NCI-H748 (cell line): ENCODE data around the gene LMTK2.
"Not testable (repeated sequence)": the region's sequence is repeated elsewhere in the genome, so short reads cannot be mapped to it uniquely, and the experiment has no call there.

Experiments used
- DNase-seq: peaks from one replicate; lab custom pipeline; 2025; ENCODE audit not compliant: unreplicated experiment; lab: John Stamatoyannopoulos, UW

Gene LMTK2

GRCh38 chr7:98216941-98217622 is 110.4 kb downstream of the LMTK2 start:
- DNase-seq: no peak

- DNase-seq: peak; percentile 20
These were observed 111.2 kb downstream of the LMTK2 start for GRCh38 chr7:98217623-98218582.

GRCh38 chr7:98219382-98219781 is 112.7 kb downstream of the LMTK2 start:
- DNase-seq: not testable (repeated sequence)

GRCh38 chr7:98221611-98222532 is 115.2 kb downstream of the LMTK2 start:
- DNase-seq: no peak

DNA sequence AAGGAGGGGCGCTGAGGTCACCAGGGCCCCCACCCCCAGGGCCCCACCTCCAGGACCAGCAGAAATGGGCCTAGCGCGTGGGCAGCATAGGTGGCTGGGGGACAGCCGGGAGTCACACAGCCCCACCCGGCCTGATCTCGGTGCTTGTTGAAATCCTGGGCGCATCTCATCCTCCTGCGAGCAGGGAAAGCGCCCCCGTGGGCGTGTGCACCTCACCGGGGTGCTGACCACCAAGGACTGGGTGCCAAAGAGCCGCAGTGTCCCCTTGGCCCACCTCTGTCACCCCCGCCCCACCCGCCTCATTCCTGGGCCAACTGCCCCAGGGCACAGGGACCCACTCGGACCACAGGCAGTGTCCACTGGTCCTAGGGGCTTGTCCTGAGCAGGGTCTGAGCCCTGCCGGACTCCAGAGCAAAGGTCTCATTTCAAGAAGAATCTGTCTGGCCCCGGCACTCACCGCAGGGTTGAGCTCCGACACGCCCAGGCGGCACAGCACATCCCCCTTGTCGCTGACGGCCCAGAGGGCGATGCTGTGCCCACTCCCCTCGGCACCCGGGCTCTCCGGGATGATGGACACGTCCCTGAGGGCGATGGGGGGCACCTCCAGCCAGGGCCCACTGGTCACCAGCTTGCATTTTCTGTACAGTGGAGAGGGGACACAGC is 116.0 kb downstream of the LMTK2 start:
- no peak for DNase-seq

- no peak for DNase-seq
These were observed 116.8 kb downstream of the LMTK2 start for GRCh38 chr7:98223351-98223897.

DNA sequence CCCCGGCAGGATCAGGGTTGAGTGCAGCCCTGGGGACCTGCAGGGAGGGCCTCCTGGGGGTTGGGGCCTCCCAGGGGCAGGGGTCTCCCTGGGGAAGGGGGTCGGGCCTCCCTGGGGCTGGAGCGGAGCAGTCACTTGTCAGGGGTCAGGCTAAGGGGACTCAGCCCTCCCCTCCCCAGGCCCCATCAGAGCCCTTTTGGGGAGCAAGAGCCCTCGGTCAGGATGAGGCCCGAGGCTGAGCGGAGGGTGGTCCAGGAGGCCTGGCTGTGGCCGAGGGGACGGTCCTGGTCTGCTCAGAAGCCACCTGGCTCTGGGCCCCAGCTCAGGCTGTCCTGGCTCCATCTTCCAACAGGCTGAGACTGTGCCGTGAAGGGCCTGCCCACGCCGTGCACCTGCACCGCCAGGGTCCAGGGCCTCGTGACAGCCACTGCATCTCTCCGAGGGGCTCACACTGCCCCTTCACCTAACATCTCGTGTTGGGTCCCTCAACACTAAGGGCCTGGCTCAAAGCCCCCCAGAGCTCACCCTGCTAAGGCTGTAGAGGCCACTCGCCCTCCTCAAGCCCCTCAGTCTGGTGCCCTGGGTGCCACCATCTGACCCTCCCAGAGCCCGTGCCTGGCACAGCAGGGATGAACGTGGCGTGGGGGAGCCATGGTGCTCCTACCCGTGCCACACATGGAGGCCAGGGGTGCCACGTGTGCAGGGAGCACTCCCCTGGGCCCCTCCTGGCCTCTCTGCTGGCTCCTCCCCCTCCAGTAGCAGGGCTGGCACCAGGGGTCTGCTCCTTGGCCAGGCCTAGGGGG is 117.4 kb downstream of the LMTK2 start:
- no peak for DNase-seq

- DNase-seq: no peak
These were observed 118.1 kb downstream of the LMTK2 start for GRCh38 chr7:98224701-98225181.

DNA sequence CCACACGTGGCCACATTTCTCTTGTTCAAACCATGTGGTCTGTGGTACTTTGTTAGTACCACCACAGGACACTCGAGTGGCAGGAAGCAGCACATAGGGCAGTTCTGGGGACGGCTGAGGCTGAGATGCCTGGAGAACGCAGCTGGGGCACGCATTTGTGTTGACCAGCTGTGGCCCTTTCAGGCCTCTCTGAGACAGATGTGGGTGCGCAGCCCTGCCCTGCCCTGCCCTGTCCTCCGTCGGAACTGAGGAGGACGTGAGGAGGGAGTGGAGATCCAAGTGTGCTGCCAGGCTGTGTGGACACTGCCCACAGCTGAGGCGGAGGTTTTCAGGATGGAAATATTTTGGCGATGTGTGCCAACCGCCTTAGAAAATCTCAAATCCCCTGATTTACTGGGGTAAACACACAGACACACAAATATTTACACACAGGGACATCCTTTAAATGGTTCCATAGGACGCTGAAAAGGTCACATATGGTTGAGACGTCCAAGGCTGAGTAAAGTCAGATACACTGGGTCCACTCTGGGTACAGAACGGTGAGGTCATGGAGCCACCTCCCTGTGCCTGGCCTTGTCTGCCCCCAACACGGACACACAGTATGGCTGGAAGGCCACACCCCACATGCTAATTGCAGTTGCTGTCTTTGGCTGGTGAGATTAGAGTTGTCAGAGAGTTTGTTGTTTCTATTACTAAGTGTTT is 119.4 kb downstream of the LMTK2 start:
- DNase-seq: no peak

- no peak for DNase-seq
These were observed 121.3 kb downstream of the LMTK2 start for GRCh38 chr7:98227939-98228338.

GRCh38 chr7:98228801-98229200 is 122.1 kb downstream of the LMTK2 start:
- DNase-seq: no peak

DNA sequence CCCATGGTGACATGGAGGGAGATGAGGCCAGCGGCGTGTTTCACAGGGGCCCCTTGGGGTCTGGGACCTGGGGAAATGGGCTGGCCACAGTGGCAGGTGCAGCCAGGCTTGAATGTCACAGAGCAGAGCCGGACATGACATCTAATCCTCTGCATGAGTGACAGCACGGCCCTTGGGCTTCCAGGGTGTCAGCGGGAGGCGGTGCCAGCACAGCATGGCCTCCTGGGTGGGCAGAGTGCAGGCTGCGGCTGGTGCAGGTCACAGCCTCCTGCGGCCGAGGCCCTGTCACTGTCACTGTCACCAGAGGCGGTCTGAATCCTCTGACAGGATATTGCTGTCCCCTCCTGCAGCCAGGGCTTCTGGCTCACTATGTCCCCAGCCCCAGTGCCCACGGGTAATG is 122.8 kb downstream of the LMTK2 start:
- DNase-seq: no peak

- no peak for DNase-seq
These were observed 123.5 kb downstream of the LMTK2 start for GRCh38 chr7:98229991-98230745.

DNA sequence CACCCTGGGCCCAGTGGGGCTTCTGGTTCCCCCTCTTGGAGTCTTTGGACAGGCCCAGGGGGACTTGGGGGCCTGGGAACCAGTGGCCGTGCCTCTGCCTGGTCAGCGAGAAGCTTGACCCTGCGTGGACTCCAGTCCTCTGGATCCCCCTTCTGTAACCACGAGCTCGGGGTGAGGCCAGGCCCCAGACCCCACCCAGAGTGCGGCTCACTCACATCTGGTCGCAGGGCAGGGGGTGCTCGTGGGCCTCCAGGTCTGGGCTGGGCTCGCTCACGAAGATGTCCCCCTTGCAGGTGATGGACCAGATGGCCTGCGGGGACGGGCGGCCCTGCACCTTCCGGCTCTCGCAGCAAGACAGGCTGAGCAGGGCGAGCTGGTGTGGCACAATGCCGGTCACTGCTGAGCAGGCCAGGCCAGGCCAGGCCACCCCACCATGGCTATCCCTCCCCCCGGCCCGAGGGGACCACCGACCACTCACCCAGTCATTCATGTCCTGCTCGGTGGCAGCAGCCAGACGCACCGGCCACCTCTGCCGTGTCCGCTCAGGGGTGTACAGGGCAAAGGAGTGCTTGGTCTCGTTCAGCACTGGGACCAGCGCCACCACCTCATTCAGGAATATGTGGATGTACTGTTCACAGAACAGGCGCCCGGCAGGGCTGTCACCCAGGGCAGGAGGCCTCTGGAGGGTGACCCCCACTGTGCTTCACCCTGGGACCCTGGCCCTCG is 124.2 kb downstream of the LMTK2 start:
- no peak for DNase-seq

DNA sequence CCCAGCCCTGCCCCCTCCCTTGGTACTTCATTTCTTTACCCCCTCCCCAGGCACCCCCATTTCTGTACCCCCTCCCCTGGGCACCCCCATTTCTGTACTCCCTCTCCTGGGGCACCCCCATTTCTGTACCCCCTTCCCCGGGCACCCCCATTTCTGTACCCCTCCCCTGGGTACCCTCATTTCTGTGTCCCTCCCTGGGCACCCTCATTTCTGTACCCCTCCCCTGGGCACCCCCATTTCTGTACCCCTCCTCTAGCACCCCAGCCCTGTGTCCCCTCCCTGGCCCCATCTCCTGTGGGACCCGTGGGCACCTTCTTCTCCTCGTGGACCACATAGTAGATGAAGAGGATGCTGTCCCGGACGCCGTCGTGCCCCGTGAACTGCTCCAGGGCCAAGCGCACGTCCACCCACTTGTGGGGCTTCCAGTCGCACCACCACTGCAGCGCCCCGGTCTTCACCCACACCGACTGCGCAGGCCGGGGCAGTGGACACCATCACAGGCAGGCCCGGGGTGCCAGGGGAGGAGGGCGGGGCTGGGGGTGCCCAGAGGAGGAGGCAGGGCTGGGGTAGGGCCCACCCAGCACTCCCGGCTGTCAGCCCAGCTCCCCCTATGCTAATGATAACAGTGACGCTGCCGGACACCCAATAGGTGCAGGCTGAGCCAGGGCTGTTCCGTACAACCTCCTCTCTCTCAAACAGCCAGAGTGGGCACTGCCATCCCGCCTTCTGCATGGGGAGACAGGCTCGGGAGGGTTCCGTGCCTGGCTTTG is 125.0 kb downstream of the LMTK2 start:
- DNase-seq: no peak

- DNase-seq: no peak
These were observed 125.6 kb downstream of the LMTK2 start for GRCh38 chr7:98232263-98232585.

DNA sequence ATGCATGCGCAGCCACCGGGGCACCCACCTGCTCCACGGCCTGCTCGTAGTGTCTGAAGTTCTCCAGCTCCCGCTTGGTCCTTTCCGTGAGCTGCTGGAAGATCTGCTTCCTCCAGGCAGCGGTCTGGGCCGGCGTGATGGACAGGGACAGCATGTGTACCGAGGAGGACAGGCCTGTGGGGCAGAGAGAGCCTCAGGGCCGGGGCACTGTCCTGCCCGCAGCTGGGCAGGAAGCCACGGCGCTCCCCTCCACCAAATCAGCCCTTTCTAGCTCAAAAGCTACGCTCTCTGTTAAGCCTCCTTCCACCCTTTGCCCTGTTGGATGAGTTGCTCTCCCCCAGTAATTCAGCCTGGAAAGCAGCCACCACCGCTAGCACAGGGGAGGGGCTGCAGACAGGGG is 126.1 kb downstream of the LMTK2 start:
- DNase-seq: no peak
